GM12872 (cell line): ENCODE data around the gene INHBB.

Experiments
- TF ChIP-seq, protein P1 (sequence below): IDR thresholded peaks from 3 replicates; pipeline ENCODE4 v1.5.1; 2011; ENCODE audit warnings: low read depth, mild to moderate bottlenecking, low read length, moderate library complexity; ENCODE audit not compliant: insufficient read depth

INHBB gene

DNA sequence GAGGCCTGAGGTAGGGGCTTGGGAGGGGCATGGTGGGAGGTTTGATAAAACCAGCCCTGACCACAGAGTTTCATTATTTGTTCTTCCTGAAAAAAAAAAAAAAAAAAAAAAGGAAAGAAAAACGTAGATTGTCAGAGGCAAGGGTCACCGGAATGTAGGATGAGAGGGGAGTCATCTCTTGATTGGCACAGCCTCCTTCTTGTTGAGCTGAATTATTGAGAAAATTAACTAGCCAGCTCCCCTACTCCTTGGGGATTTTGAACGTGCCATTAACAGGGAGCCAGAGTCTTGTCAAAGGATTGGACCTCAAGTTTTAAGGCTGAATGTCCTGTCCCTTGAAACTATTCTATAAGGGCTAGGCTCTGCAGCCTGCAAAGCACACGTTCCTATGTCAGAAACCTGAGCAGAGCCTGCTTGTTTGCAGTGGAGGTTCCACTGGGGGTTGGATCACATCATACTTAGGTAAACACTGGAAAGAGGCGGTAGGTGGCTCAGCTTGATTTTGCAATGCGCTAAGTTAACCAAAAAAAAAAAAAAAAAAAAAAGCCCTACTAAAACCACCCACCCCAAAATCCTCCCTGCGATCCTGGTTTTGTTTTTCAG, 2.3 kb downstream of the INHBB start:
- TF ChIP-seq, protein P1, sequence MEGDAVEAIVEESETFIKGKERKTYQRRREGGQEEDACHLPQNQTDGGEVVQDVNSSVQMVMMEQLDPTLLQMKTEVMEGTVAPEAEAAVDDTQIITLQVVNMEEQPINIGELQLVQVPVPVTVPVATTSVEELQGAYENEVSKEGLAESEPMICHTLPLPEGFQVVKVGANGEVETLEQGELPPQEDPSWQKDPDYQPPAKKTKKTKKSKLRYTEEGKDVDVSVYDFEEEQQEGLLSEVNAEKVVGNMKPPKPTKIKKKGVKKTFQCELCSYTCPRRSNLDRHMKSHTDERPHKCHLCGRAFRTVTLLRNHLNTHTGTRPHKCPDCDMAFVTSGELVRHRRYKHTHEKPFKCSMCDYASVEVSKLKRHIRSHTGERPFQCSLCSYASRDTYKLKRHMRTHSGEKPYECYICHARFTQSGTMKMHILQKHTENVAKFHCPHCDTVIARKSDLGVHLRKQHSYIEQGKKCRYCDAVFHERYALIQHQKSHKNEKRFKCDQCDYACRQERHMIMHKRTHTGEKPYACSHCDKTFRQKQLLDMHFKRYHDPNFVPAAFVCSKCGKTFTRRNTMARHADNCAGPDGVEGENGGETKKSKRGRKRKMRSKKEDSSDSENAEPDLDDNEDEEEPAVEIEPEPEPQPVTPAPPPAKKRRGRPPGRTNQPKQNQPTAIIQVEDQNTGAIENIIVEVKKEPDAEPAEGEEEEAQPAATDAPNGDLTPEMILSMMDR = no peak

DNA sequence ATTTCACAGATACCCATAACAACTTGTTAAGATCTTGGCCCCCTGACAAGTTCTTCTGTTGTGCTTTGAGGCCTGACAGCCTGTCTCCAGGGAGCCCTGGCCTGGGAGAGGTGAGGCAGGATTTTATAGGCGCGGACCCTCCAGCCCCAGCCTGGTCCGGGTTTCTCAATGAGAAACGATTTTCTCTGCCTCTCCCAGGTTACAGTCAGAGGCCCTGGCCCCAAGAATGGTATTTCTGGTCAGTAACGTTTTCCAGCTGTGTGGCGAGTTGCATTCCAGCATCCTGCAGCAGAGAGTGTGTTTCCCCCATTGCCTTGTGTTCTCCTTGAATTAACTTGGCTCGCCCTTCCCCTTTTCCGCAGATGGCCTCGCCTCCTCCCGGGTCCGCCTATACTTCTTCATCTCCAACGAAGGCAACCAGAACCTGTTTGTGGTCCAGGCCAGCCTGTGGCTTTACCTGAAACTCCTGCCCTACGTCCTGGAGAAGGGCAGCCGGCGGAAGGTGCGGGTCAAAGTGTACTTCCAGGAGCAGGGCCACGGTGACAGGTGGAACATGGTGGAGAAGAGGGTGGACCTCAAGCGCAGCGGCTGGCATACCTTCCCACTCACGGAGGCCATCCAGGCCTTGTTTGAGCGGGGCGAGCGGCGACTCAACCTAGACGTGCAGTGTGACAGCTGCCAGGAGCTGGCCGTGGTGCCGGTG, 3.0 kb downstream of the INHBB start:
- TF ChIP-seq, protein P1 = no peak

- TF ChIP-seq, protein P1 = no peak
Observed at GRCh38 chr2:120349440-120349921, 3.5 kb downstream of the INHBB start.

DNA sequence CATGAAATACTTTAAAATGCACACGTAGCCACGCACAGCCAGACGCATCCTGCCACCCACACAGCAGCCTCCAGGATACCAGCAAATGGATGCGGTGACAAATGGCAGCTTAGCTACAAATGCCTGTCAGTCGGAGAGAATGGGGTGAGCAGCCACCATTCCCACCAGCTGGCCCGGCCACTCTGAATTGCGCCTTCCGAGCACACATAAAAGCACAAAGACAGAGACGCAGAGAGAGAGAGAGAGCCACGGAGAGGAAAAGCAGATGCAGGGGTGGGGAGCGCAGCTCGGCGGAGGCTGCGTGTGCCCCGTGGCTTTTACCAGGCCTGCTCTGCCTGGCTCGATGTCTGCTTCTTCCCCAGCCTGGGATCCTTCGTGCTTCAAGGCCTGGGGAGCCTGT, 4.1 kb downstream of the INHBB start:
- TF ChIP-seq, protein P1 = no peak

DNA sequence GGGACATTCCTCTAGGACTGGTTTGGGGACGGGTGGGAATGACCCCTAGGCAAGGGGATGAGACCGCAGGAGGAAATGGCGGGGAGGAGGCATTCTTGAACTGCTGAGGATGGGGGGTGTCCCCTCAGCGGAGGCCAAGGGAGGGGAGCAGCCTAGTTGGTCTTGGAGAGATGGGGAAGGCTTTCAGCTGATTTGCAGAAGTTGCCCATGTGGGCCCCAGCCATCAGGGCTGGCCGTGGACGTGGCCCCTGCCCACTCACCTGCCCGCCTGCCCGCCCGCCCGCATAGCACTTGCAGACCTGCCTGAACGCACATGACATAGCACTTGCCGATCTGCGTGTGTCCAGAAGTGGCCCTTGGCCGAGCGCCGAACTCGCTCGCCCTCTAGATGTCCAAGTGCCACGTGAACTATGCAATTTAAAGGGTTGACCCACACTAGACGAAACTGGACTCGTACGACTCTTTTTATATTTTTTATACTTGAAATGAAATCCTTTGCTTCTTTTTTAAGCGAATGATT, 4.9 kb downstream of the INHBB start:
- TF ChIP-seq, protein P1 = no peak

- TF ChIP-seq, protein P1 = no peak
Observed at GRCh38 chr2:120352696-120353590, 7.0 kb downstream of the INHBB start.

GRCh38 chr2:120353591-120353898, 7.6 kb downstream of the INHBB start:
- TF ChIP-seq, protein P1 = no peak
